SIG-M5 treated with dmso at 0.1 percent for 504 hours (cell line): ENCODE data around the gene C1orf159.
"Not testable (repeated sequence)": the region's sequence is repeated elsewhere in the genome, so short reads cannot be mapped to it uniquely, and the experiment has no call there.

Experiments used
- DNase-seq: peaks from one replicate; lab custom pipeline; 2025; ENCODE audit not compliant: unreplicated experiment; lab: John Stamatoyannopoulos, UW

C1orf159 gene

DNA sequence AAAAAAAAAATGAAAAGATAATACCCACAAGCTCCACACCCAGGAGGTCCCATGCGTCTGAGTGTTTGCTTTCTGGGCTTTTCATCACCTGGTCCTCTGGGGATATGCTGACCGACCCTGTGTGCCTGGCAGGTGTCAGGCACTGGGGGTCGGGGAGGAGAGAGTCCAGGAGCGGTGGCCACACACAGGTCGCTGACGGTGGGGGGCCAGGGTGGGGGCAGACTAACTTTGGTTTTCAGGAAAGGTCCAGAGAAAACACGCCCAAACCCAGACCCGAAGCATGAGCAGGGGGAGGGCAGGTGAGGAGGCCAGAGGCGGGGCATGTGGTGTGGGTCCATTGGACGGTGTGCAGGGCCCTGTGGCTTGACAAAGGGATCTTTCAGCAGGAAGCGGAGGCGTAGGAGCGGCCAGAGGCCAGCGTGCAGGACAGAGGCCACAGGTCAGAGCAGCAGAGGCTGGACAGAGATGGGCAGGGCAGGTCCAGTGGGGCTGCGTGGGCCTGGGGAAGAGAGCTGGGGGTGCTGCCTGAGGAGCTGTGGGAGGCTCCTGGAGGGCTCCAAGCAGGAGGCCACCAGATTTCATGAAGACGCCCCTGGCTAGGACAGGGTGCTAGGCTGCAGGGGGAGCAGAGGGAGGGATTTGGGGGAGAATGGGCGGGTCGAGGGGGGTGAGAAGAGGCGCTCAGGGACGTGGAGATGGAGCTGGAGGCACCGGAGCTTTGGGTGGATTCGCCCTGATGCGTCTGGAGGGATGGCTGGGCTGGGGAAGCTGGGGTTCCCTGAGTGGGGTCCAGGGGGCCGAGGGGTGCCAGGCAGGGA is 57.6 kb downstream of the C1orf159 start:
- no peak for DNase-seq

DNA sequence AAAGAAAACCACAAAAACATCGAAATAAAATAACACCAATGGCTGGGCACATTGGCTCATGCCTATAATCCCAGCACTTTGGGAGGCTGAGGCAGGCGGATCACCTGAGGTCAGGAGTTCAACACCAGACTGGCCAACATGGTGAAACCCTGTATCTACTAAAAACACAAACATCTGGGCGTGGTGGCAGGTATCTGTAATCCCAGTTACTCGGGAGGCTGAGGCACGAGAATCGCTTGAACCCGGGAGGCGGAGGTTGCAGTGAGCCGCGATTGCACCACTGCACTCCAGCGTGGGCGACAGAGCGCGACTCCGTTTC is 58.2 kb downstream of the C1orf159 start:
- not testable (repeated sequence) for DNase-seq

DNA sequence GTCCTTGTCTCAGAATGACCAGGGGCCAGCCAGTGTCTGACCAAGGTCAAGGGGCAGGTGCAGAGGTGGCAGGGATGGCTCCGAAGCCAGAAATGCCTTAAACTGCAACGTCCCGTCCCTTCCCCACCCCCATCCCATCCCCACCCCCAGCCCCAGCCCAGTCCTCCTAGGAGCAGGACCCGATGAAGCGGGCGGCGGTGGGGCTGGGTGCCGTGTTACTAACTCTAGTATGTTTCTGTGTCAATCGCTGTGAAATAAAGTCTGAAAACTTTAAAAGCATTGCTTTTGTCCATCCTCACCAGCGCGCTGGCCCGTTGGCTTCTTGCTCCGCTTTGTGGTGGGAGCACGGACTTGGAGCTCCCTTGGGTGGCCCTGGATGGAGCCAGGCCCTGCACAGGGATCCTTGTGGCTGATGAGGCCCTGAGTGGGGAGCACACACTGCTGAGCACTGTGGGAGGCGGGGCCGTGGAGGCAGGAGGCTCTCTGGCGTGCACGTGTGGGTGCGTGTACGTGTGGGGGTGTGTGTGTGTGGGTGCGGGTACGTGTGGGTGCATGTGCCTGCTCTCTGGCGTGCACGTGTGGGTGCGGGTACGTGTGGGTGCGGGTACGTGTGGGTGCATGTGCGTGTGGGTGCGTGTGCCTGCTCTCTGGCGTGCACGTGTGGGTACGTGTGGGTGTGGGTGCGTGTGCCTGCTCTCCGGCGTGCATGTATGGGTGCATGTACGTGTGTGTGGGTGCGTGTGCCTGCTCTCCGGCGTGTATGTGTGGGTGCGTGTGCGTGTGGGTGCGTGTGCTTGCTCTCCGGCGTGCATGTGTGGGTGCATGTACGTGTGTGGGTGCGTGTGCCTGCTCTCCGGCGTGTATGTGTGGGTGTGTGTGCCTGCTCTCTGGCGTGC is 59.8 kb downstream of the C1orf159 start:
- no peak for DNase-seq

DNA sequence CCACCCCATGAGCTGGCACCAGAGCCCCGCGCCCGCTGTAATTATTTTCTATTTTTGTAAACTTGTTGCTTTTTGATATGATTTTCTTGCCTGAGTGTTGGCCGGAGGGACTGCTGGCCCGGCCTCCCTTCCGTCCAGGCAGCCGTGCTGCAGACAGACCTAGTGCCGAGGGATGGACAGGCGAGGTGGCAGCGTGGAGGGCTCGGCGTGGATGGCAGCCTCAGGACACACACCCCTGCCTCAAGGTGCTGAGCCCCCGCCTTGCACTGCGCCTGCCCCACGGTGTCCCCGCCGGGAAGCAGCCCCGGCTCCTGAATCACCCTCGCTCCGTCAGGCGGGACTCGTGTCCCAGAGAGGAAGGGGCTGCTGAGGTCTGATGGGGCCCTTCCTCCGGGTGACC is 60.9 kb downstream of the C1orf159 start:
- no peak for DNase-seq

DNA sequence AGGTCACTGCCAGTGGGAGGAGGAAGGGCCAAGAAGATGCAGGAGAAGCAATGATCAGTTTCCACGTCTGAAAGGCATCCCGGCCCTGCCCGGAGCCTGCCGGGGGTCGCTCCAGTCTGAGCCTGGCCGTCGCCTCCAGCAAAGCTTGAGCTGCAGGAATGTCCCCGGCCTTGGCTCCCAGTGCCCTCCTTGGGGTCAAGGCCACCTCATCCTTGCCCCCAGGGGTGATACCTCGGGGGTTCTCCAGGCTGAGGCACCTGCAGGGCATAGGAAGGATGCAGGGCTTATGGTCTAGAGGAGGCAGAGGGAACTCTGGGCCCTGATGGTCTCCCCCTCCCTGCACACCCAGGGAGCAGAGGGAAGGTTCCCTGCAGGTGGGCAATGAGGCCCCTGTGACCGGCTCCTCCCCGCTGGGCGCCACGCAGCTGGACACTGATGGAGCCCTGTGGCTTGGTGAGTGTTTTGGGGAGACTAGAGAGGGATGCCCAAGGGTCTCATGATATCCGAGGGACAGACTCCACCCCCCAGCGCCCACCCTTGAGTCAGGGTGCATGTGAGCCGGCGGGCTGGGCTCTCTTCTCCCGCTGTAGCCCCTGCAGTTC is 61.7 kb downstream of the C1orf159 start:
- no peak for DNase-seq

DNA sequence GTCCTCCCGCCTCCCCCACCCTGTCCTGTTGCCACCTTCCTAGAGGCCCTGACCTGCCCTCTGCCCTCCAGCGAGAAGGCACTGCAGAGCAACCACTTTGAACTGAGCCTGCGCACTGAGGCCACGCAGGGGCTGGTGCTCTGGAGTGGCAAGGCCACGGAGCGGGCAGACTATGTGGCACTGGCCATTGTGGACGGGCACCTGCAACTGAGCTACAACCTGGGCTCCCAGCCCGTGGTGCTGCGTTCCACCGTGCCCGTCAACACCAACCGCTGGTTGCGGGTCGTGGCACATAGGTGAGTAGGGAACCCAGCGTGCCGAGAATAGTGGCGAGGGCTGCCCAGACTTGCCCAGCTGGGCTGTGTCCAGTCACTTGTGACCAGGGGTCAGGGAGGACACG is 62.2 kb downstream of the C1orf159 start:
- no peak for DNase-seq

DNA sequence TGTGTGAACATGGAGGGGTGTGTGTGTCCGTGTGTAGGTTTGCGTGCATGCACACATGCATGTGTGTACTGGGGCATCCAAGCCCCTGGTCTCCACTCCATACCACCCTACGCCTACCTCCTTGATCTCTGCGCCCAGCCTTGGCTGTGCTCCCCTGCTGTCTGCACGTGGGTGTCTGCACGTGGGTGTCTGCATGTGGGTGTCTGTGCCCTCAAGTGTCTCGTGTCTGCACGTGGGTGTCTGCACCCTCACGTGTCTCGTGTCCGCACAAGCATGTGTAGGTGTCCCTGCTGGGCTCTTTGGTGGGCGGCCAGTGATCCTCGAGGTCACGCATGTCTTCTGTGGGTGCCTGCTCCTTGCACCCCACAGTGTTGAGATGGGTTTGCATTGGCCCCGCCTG is 62.9 kb downstream of the C1orf159 start:
- DNase-seq = no peak

DNA sequence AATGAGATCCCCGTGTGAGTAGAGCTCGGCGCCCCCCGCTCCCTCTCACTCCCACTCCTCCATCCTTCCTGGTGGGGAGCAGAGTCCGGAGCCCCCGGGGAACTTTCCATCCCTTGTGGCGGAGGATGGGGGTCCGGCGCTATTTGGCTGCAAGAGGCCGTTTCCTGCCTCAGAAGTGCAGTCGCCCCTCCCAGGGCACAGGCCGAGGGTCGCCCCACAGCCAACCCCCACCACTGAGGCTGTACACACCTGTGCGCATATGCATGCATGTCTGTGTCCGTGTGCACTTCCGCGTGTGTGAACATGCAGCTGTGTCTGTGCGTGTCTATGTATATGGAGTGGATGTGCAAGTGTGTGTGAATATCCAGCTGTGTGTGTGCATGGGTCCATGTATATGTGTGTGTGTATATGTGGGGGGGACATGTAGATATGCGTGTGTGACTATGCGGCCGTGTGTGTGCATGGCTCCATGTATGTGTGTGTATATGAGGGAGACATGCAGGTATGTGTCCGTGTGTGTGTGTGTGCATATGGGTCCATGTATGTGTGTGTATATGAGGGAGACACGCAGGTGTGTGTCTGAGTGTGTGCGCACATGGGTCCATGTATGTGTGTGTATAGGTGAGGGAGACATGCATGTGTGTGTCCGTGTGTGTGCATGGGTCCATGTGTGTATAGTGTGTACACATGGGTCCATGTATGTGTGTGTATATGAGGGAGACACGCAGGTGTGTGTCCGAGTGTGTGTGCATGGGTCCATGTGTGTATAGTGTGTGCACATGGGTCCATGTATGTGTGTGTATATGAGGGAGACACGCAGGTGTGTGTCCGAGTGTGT is 63.7 kb downstream of the C1orf159 start:
- no peak for DNase-seq

DNA sequence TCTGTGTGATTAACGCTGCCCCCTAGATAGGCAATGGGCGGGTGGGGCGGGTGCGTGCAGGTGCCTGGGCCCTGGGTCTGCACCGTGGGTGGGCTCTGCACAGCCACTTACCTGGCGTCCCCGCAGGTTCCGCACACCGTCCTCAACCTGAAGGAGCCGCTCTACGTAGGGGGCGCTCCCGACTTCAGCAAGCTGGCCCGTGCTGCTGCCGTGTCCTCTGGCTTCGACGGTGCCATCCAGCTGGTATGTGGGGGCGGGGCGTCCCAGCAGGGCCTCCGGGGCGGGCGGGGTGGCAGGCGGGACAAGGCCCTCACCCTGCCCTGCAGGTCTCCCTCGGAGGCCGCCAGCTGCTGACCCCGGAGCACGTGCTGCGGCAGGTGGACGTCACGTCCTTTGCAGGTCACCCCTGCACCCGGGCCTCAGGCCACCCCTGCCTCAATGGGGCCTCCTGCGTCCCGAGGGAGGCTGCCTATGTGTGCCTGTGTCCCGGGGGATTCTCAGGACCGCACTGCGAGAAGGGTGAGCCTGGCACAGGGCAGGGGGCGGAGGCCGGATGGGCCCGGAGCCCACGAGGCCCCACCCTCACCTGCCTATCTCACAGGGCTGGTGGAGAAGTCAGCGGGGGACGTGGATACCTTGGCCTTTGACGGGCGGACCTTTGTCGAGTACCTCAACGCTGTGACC is 64.6 kb downstream of the C1orf159 start:
- no peak for DNase-seq

DNA sequence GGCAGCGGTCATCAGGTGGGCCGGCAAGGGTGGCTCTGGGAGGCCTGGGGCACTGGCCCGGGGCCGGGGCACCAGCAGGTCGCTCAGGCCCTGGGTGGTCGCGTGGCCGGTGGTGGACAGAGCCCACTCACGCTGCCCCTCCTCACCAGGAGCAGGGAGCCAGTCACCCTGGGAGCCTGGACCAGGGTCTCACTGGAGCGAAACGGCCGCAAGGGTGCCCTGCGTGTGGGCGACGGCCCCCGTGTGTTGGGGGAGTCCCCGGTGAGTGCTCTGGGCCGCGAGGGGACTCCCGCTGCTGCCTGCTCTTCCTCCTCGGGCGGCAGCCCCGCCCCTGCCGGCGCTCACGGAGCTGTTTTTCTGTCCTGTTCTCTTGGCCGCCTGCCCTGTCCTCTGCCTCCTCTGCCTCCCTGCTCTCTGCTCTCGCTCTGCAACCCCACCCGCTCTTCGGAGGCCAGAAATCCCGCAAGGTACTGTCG is 65.3 kb downstream of the C1orf159 start:
- DNase-seq = no peak

DNA sequence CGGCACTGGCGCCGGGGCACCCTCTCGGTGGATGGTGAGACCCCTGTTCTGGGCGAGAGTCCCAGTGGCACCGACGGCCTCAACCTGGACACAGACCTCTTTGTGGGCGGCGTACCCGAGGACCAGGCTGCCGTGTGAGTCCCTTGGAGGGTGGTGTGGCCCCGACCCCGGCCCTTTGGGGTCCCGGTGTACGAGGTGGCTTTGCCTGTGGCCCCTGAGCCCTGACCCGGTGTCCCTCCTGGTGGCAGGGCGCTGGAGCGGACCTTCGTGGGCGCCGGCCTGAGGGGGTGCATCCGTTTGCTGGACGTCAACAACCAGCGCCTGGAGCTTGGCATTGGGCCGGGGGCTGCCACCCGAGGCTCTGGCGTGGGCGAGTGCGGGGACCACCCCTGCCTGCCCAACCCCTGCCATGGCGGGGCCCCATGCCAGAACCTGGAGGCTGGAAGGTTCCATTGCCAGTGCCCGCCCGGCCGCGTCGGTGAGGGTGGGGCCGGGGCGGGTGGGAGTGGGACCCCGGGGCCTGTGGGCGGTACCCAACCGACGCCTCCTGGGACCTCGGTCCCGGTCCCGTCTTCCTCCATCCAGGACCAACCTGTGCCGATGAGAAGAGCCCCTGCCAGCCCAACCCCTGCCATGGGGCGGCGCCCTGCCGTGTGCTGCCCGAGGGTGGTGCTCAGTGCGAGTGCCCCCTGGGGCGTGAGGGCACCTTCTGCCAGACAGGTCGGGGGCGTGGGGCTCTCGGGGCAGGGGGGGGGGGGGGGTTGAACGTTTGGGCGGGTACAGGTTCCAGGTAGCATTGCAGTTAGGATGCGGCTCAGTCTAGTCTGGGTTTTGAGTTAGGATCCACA is 66.3 kb downstream of the C1orf159 start:
- no peak for DNase-seq

DNA sequence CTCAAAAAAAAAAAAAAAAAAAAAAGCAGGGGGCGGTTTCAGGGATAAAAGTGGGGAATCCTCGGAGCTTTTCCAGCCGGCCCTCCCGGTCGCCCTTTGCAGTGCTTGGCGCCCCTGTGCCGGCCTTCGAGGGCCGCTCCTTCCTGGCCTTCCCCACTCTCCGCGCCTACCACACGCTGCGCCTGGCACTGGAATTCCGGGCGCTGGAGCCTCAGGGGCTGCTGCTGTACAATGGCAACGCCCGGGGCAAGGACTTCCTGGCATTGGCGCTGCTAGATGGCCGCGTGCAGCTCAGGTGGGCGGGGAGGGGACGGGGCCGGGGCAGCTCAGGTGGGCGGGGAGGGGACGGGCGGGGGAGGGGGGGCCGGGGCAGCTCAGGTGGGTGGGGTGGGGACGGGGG is 67.1 kb downstream of the C1orf159 start:
- no peak for DNase-seq

DNA sequence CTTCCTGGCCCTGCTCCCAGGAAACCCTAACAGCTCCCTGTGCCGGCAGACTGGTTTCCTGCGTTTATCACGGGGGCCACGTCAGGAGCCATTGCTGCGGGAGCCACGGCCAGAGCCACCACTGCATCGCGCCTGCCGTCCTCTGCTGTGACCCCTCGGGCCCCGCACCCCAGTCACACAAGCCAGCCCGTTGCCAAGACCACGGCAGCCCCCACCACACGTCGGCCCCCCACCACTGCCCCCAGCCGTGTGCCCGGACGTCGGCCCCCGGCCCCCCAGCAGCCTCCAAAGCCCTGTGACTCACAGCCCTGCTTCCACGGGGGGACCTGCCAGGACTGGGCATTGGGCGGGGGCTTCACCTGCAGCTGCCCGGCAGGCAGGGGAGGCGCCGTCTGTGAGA is 67.9 kb downstream of the C1orf159 start:
- DNase-seq = no peak

DNA sequence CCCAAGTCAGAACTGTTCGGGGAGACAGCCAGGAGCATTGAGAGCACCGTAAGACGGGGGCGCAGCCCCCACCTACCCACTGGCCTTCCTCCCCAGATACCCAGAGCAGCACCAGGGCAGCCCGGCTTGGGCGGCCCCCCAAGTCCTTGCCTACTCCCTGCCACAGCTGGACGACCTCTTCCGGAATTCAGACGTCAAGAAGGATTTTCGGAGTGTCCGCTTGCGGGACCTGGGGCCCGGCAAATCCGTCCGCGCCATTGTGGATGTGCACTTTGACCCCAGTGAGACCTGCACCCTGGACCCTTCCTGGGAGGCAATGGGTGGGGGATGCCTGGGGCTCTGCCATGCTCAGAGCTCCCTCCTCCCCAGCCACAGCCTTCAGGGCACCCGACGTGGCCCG is 68.5 kb downstream of the C1orf159 start:
- no peak for DNase-seq

DNA sequence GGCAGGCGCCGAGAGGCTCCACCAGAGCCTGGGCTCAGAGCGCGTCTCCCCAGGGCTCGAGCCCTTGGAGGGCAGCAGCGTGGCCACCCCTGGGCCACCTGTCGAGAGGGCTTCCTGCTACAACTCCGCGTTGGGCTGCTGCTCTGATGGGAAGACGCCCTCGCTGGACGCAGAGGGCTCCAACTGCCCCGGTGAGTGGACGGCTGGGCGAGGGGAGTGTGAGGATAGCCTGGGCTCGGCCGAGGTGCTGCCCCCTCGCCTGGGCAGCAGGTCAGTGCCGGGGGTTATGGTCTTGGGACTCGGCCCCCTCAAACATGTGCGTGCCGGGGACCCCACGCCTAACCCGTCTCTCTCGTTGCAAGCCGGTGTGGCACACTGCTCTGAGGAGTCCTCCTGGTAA is 69.1 kb downstream of the C1orf159 start:
- no peak for DNase-seq

DNA sequence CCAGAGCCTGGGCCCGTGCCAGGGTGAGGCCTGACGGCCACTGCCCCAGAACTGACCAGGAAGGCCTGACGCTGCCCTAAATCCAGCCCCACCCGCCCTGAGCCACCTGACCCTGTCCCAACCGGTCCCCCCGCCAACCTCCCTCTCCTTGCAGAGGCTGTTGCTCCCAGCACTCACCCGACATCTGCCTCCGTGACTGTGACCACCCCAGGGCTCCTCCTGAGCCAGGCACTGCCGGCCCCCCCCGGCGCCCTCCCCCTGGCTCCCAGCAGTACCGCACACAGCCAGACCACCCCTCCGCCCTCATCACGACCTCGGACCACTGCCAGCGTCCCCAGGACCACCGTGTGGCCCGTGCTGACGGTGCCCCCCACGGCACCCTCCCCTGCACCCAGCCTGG is 69.6 kb downstream of the C1orf159 start:
- DNase-seq = no peak

DNA sequence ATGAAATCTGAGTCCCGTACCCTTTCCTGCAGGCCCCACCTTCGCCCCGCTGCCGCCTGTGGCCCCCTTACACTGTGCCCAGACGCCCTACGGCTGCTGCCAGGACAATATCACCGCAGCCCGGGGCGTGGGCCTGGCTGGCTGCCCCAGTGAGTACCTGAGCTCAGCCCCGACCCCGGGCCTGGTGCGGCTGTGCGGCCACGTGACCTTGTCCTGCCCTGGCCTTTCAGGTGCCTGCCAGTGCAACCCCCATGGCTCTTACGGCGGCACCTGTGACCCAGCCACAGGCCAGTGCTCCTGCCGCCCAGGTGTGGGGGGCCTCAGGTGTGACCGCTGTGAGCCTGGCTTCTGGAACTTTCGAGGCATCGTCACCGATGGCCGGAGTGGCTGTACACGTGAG is 70.8 kb downstream of the C1orf159 start:
- DNase-seq = no peak

DNA sequence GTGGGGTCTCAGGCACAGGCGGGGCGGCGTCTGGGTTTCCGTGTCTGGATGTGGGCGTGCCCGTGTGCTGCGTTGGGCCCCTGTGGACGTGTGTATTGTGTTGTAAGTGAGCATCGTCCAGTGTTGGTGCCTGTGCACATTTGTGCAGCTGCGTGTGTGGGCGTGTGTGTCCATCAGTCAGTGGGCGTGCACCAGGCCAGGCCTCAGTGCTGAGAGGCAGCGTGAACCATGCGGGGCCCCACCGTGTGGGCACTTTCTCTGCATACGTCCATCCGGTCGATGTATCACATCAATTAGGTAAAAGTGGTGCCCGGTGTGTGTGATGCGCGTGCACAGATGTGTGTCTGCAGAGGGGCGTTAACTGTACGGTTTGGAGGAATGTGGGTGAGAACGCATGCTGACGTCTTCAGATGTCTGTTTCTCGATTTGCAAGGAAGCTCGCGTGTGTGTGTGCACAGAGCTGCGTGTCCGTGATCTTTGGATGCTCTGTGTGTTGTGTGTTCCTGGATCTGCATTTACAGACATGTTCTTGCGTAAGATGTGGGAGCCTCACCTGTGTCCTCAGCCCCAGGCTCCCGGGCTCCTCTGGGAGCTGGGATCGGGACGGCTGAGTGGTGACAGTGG is 71.3 kb downstream of the C1orf159 start:
- no peak for DNase-seq

DNA sequence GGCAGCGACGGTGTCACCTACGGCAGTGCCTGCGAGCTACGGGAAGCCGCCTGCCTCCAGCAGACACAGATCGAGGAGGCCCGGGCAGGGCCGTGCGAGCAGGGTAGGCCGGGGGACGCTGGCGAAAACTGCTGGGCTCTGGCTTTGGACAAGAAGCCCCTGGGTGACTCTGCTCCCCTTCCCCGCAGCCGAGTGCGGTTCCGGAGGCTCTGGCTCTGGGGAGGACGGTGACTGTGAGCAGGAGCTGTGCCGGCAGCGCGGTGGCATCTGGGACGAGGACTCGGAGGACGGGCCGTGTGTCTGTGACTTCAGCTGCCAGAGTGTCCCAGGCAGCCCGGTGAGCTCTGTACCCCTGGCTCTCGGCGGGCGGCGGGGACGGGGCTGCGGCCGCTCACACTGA is 72.0 kb downstream of the C1orf159 start:
- DNase-seq = no peak
